H1 (cell line): ENCODE data around the gene ALG11. TPM values are rescaled to one million over a fixed set of nuclear protein-coding genes. Genes with fewer than 3 reads are reported as not detected.

Experiments
- CTCF ChIA-PET: fragments of 300-600 bp; sonication (Branson Sonifier 250); formaldehyde crosslinking; loops from one replicate; lab custom pipeline; 2021; ENCODE audit not compliant: partially characterized antibody; lab: Charles Lee
- POLR2A ChIA-PET: fragments of 300-600 bp; sonication (Branson Sonifier 250); formaldehyde crosslinking; loops from one replicate; lab custom pipeline; 2021; ENCODE audit warnings: inconsistent platforms; ENCODE audit not compliant: partially characterized antibody; lab: Charles Lee
- DNase-seq, 2 experiments: peaks; one replicate each; pipeline versions ENCODE4 v3.0.0 to v3.0.0-alpha.2; 2010 to 2022; ENCODE audit warnings: low spot score in 2 of 2, low read depth in 1 of 2, mixed read lengths in 1 of 2
- FAIRE-seq: peaks from 2 replicates; lab custom pipeline; 2011; peaks lifted over from hg19 to GRCh38; lab: Jason Lieb, UNC
- H2AFZ ChIP-seq: 2 replicates; pipeline ENCODE4 v1.8.1; 2012; ENCODE audit warnings: low read length, inconsistent platforms
- H2AK5ac ChIP-seq: 2 replicates; pipeline ENCODE4 v1.6.1; 2013; ENCODE audit warnings: low read depth, low read length
- H2BK120ac ChIP-seq: replicated peaks from 2 replicates; pipeline ENCODE3; 2013; ENCODE audit warnings: low read depth, low read length, inconsistent platforms
- H2BK12ac ChIP-seq: 2 replicates; pipeline ENCODE4 v1.6.1; 2013; ENCODE audit warnings: low read depth, low read length
- H2BK15ac ChIP-seq: 2 replicates; pipeline ENCODE4 v1.6.1; 2013; ENCODE audit warnings: low read length
- H2BK20ac ChIP-seq: 2 replicates; pipeline ENCODE4 v1.6.1; 2013; ENCODE audit warnings: low read length
- H2BK5ac ChIP-seq: 2 replicates; pipeline ENCODE4 v1.6.1; 2013; ENCODE audit warnings: low read depth, low read length
- H3K14ac ChIP-seq: 2 replicates; pipeline ENCODE4 v1.6.1; 2013; ENCODE audit warnings: inconsistent platforms; ENCODE audit not compliant: insufficient read length
- H3K18ac ChIP-seq: 2 replicates; pipeline ENCODE4 v1.6.1; 2013; ENCODE audit warnings: low read length; ENCODE audit errors: extremely low read depth
- H3K23ac ChIP-seq: 2 replicates; pipeline ENCODE4 v1.6.1; 2013; ENCODE audit warnings: inconsistent platforms; ENCODE audit not compliant: insufficient read length
- H3K23me2 ChIP-seq: 2 replicates; pipeline ENCODE4 v1.6.1; 2013; ENCODE audit warnings: low read depth, low read length
- H3K27ac ChIP-seq: 2 replicates; pipeline ENCODE4 v1.6.1; 2011; ENCODE audit warnings: low read depth, low read length, inconsistent platforms
- H3K27me3 ChIP-seq, 4 experiments: replicated peaks in 1 of 4; 1 replicate in 1 of 4; 2 replicates in 3 of 4; pipeline versions ENCODE4 v1.6.1 to v1.8.1; 2011 to 2013; ENCODE audit warnings: low read length in 3 of 4, mild to moderate bottlenecking in 3 of 4, inconsistent platforms in 2 of 4, mixed read lengths in 2 of 4, moderate library complexity in 1 of 4; ENCODE audit not compliant: control insufficient read depth in 3 of 4, insufficient read depth in 3 of 4; ENCODE audit errors: extremely low read depth in 1 of 4
- H3K36me3 ChIP-seq, 4 experiments: 2 replicates each; pipeline versions ENCODE4 v1.6.1 to v1.8.1; 2011 to 2013; ENCODE audit warnings: mild to moderate bottlenecking in 4 of 4, low read length in 3 of 4, moderate library complexity in 2 of 4, control low read depth in 1 of 4, inconsistent platforms in 1 of 4; ENCODE audit not compliant: insufficient read depth in 4 of 4, control insufficient read depth in 2 of 4
- H3K4ac ChIP-seq: replicated peaks from 2 replicates; pipeline ENCODE3; 2013; ENCODE audit warnings: low read length, low read depth, mixed read lengths, inconsistent platforms; ENCODE audit not compliant: insufficient read length
- H3K4me1 ChIP-seq, 4 experiments: replicated peaks in 1 of 4; 1 replicate in 1 of 4; 2 replicates in 3 of 4; pipeline versions ENCODE4 v1.6.1 to v1.8.1; 2011 to 2013; ENCODE audit warnings: low read length in 3 of 4, inconsistent platforms in 2 of 4, mixed read lengths in 1 of 4; ENCODE audit not compliant: insufficient read depth in 4 of 4, control insufficient read depth in 3 of 4
- H3K4me2 ChIP-seq, 2 experiments: 2 replicates each; pipeline versions ENCODE4 v1.6.1 to v1.8.1; 2011 to 2013; ENCODE audit warnings: low read depth in 2 of 2, low read length in 2 of 2, control low read depth in 1 of 2, inconsistent platforms in 1 of 2, mild to moderate bottlenecking in 1 of 2; ENCODE audit not compliant: insufficient read depth in 1 of 2
- H3K4me3 ChIP-seq, 4 experiments: fragments of 200-600, 300-600 bp in 1 of 4; sonication (generic), shearing (Covaris generic), sonication (Bioruptor Twin) in 1 of 4; 2 replicates each; pipeline versions ENCODE4 v1.5.1 to v1.8.1; 2011 to 2016; ENCODE audit warnings: low read length in 4 of 4, low read depth in 3 of 4, control low read depth in 2 of 4, inconsistent platforms in 2 of 4, mild to moderate bottlenecking in 2 of 4, mixed read lengths in 1 of 4, moderate library complexity in 1 of 4; ENCODE audit not compliant: insufficient read depth in 2 of 4; ENCODE audit errors: extremely low read depth in 1 of 4
- H3K56ac ChIP-seq: replicated peaks from 2 replicates; pipeline ENCODE3; 2013; ENCODE audit warnings: low read depth, mild to moderate bottlenecking, mixed read lengths, low read length, inconsistent platforms; ENCODE audit not compliant: insufficient read length
- H3K79me1 ChIP-seq: 2 replicates; pipeline ENCODE4 v1.6.1; 2013; ENCODE audit warnings: low read depth, low read length, control low read depth
- H3K79me2 ChIP-seq, 2 experiments: 2 replicates each; pipeline versions ENCODE4 v1.6.1 to v1.8.1; 2012 to 2013; ENCODE audit warnings: low read length in 2 of 2, mild to moderate bottlenecking in 2 of 2, inconsistent platforms in 1 of 2; ENCODE audit not compliant: insufficient read depth in 2 of 2, control insufficient read depth in 1 of 2
- H3K9ac ChIP-seq, 4 experiments: replicated peaks in 1 of 4; 1 replicate in 1 of 4; 2 replicates in 3 of 4; pipeline versions ENCODE4 v1.6.1 to v1.8.1; 2011 to 2013; ENCODE audit warnings: low read depth in 3 of 4, low read length in 3 of 4, control low read depth in 2 of 4, mild to moderate bottlenecking in 2 of 4, moderate library complexity in 2 of 4, inconsistent platforms in 1 of 4; ENCODE audit errors: extremely low read depth in 1 of 4
- H3K9me3 ChIP-seq, 2 experiments: 2 replicates each; pipeline versions ENCODE4 v1.6.1 to v1.8.1; 2012 to 2013; ENCODE audit warnings: mild to moderate bottlenecking in 2 of 2, moderate library complexity in 2 of 2, control low read depth in 1 of 2, inconsistent platforms in 1 of 2, low read depth in 1 of 2, low read length in 1 of 2, mixed read lengths in 1 of 2; ENCODE audit not compliant: insufficient read depth in 2 of 2
- H4K20me1 ChIP-seq, 2 experiments: replicated peaks in 1 of 2; 2 replicates each; pipeline versions ENCODE3 to v1.8.1; 2011 to 2013; ENCODE audit warnings: inconsistent platforms in 2 of 2, low read length in 2 of 2, mild to moderate bottlenecking in 1 of 2; ENCODE audit not compliant: insufficient read depth in 2 of 2, control insufficient read depth in 1 of 2
- H4K5ac ChIP-seq: 2 replicates; pipeline ENCODE4 v1.6.1; 2013; ENCODE audit warnings: low read length, low read depth, mixed read lengths, inconsistent platforms; ENCODE audit not compliant: insufficient read length
- H4K8ac ChIP-seq: 2 replicates; pipeline ENCODE4 v1.8.0; 2013; ENCODE audit warnings: mild to moderate bottlenecking, moderate library complexity, low read length, inconsistent platforms; ENCODE audit not compliant: insufficient read depth; ENCODE audit errors: extremely low read depth
- H4K91ac ChIP-seq: replicated peaks from 2 replicates; pipeline ENCODE3; 2013; ENCODE audit warnings: low read length, mixed read lengths, inconsistent platforms; ENCODE audit not compliant: insufficient read length
- ASH2L ChIP-seq: fragments of 200-600, 300-600 bp; sonication (generic); IDR thresholded peaks from one replicate; pipeline ENCODE4 v1.7.1; 2017; ENCODE audit warnings: low read length
- BACH1 ChIP-seq: IDR thresholded peaks from 2 replicates; pipeline ENCODE4 v1.6.1; 2012; ENCODE audit warnings: low read length, improper control_type of control experiment
- CREB1 ChIP-seq: IDR thresholded peaks from 2 replicates; pipeline ENCODE4 v1.6.1; 2012; ENCODE audit warnings: inconsistent platforms
- E2F6 ChIP-seq: IDR thresholded peaks from 2 replicates; pipeline ENCODE4 v1.6.1; 2012; ENCODE audit warnings: inconsistent platforms
- EZH2 ChIP-seq: fragments of 200-600 bp; sonication (generic); IDR thresholded peaks from 2 replicates; pipeline ENCODE4 v1.7.1; 2012; ENCODE audit warnings: low read depth, mild to moderate bottlenecking, moderate library complexity, low read length, inconsistent platforms; ENCODE audit not compliant: severe bottlenecking
- POLR2AphosphoS5 ChIP-seq: IDR thresholded peaks from 2 replicates; pipeline ENCODE4 v1.6.1; 2011; ENCODE audit warnings: low read depth, low read length
- RAD21 ChIP-seq, 2 experiments: IDR thresholded peaks in 1 of 2; conservative IDR thresholded peaks in 1 of 2; 2 replicates each; pipeline ENCODE4 v1.6.1; 2011; ENCODE audit warnings: low read depth in 2 of 2, low read length in 2 of 2, improper control_type of control experiment in 1 of 2, inconsistent platforms in 1 of 2, mild to moderate bottlenecking in 1 of 2, moderate library complexity in 1 of 2
- RNF2 ChIP-seq: fragments of 200-900, 300-1000 bp; sonication (generic); IDR thresholded peaks from 2 replicates; pipeline ENCODE4 v1.7.1; 2016; ENCODE audit warnings: borderline replicate concordance, low read depth, mild to moderate bottlenecking, antibody characterized with exemption, low read length; ENCODE audit not compliant: poor library complexity, severe bottlenecking; ENCODE audit errors: missing control alignments
- SIRT6 ChIP-seq: IDR thresholded peaks from one replicate; pipeline ENCODE4 v1.7.1; 2012; ENCODE audit warnings: low read length, inconsistent platforms
- SP1 ChIP-seq: IDR thresholded peaks from 2 replicates; pipeline ENCODE4 v1.6.1; 2011; ENCODE audit warnings: low read depth, low read length
- SUZ12 ChIP-seq: fragments of 200-600 bp; sonication (generic); IDR thresholded peaks from 2 replicates; pipeline ENCODE4 v1.6.1; 2012; ENCODE audit warnings: mild to moderate bottlenecking, inconsistent platforms, low read length, moderate library complexity, mixed read lengths
- WGBS, 2 experiments: shearing (Covaris generic) in 1 of 2; methylation state at CpG; one replicate each; pipeline versions ENCODE4 v1.1.6 to v1.1.7; 2013 to 2015; ENCODE audit warnings: low lambda C conversion rate in 2 of 2, mixed read lengths in 2 of 2, inconsistent platforms in 1 of 2, low coverage in 1 of 2, missing lambda C conversion rate in 1 of 2; ENCODE audit not compliant: insufficient replicate concordance in 2 of 2, insufficient coverage in 1 of 2, insufficient read length in 1 of 2; ENCODE audit errors: extremely low coverage in 1 of 2, missing lambda C conversion rate in 1 of 2; 5-methylcytosine and 5-hydroxymethylcytosine counted together
- polyA plus RNA-seq, 7 experiments: library from polyadenylated mRNA; depleted of rRNA in 3 of 7; stranded (reverse) in 5 of 7; unstranded in 2 of 7; fragments of >200 nt in 5 of 7; fragments of 200-250 nt in 2 of 7; gene quantifications; 1 replicate in 5 of 7; 2 replicates in 1 of 7; 4 replicates in 1 of 7; pipeline versions ENCODE4 v1.2.1 to v1.2.3, GENCODE V29; 2011 to 2013; ENCODE audit warnings: missing spikeins in 2 of 7, mixed read lengths in 2 of 7
- total RNA-seq: library from RNA; stranded (reverse); fragmentation: NEBNext Ultra II Directional; extraction: Animal tissue kit (Norgen Biotek cat#: 25700); gene quantifications from 2 replicates; pipeline ENCODE4 v1.2.1, GENCODE V29; 2021

ALG11 gene
- total and polyA plus RNA-seq, 2 of the 8 experiments (the other 6 are each of a cell fraction or from before 2014, with no cell fraction given): 5.2 to 39.9 TPM

GRCh38 chr13:51967482-51968446, 44.4 kb upstream of the ALG11 start:
- Histone ChIP-seq H2BK20ac (no peak overlapping the region), H2AK5ac (no peak overlapping the region), H3K9ac (no peak overlapping the region), H3K18ac (no peak overlapping the region), H4K20me1 (no peaks in the 10 kb centered on the region), H2BK12ac (no peak overlapping the region), H3K23me2 (no peaks in the 10 kb centered on the region; the same call in 1 of the 2 replicates), H3K27ac (no peak overlapping the region), H2BK120ac (no peak overlapping the region), H3K9me3 (no peaks in the 10 kb centered on the region), H4K8ac (no peak overlapping the region), H2BK15ac (no peak overlapping the region), H2BK5ac (no peak overlapping the region), H3K36me3 (no peaks in the 10 kb centered on the region), H4K5ac (no peak overlapping the region), H3K4ac (no peak overlapping the region), H3K79me1 (no peaks in the 10 kb centered on the region), H3K56ac (no peak overlapping the region), H3K4me1 (no peaks in the 10 kb centered on the region), H3K4me2 (no peak overlapping the region), H3K14ac (no peak overlapping the region), H2AFZ (no peak overlapping the region), H4K91ac (no peak overlapping the region), H3K27me3 (no peaks in the 10 kb centered on the region), H3K23ac (no peak overlapping the region), H3K4me3 (no peak overlapping the region), H3K79me2 (no peaks in the 10 kb centered on the region)
- WGBS, 2 experiments: 82% methylated on average over 8 of the region's 8 CpGs; no CpG with 5 or more reads in 1 of the 2 experiments
- DNase-seq (no peak), FAIRE-seq (no peak)
- ChIA-PET POLR2A (no interaction called here), CTCF (interaction anchor here (1.7 kb wide), 1 partner anchor 33 kb away, joined by 3 read pairs; no protein-coding TSS in a partner anchor)
- no peak for TF ChIP-seq POLR2AphosphoS5
- no peak for TF ChIP-seq RAD21 (IDR thresholded peaks at IDR 0.05 in 1 of 2, conservative IDR thresholded peaks at IDR 0.05 in 1 of 2; ENCODE audit: low read depth in 2 of 2, low read length in 2 of 2)
- no peak for TF ChIP-seq BACH1
- TF ChIP-seq RNF2: no peak
- TF ChIP-seq SP1: no peak
- TF ChIP-seq SIRT6: no peak
- no peak for TF ChIP-seq EZH2
- no peak for TF ChIP-seq SUZ12
- TF ChIP-seq E2F6: no peak
- no peak for TF ChIP-seq CREB1
- TF ChIP-seq ASH2L: no peak
